HG03575 (cell line): Measurements from ENCODE around the gene ATP9A.
"Not testable (repeated sequence)": the region's sequence is repeated elsewhere in the genome, so short reads cannot be mapped to it uniquely, and the experiment has no call there.

Experiments used
- ATAC-seq: cut with Tn5 transposase; IDR thresholded peaks from one replicate; pipeline ENCODE4 v1.9.1; 2021; ENCODE audit not compliant: unreplicated experiment, insufficient number of reproducible peaks, low FRiP score; ENCODE audit errors: extremely low read depth

Gene ATP9A

DNA sequence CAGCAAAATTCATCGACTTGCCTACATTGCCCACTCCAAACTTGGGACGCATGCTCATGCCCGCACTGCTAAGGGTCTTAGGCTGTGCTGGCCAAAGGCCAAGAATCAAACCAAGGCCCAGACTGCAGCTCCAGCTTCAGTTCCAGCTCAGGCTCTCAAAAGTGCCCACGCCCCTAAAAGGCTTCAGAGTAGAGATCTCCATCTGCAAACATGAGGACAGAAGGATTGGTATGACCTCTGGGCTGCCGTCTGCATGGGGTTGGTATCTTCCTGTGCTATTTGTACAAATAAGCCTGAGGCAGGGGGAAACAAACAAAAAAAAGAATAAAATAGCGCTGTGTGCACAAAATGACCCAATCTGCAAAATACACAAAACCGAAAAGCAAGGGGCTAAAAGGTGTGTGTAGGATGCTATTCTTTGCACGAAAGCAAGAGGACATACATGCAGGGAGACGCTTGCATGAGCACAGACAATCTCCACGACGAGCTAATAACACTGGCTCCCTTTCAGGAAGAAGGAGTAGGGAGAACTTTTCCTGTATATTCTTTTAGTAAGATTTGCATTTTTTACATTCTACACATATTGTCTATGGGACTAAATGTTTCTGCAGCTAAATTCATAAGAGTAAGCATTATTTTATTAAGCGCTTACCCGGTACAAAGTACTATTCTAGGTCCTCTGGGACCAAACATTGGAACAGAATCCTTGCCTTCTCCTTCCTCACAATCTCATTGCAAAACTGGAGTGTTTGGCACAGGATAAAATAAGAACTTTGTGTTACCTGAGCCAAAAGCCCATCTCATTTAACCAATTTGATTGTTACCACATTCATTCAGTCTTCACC, 33.1 kb downstream of the ATP9A start:
- ATAC-seq, result no peak

DNA sequence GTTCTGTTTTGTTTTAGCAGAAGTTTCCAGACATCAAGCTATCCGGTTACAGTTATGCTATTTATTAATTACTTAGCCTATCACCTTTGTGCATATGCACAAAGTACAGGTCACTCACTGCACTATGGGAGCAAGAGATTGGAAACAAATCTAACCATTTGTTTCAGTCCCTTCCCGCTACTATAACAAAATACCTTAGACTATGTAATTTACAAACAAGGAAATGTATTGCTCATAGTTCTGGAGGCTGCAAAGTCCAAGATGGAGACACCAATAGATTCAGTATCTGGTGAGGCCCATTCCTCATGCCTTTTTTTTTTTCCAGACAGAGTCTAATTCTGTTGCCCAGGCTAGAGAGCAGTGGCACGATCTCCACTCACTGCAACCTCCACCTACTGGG, 35.1 kb downstream of the ATP9A start:
- no peak for ATAC-seq

DNA sequence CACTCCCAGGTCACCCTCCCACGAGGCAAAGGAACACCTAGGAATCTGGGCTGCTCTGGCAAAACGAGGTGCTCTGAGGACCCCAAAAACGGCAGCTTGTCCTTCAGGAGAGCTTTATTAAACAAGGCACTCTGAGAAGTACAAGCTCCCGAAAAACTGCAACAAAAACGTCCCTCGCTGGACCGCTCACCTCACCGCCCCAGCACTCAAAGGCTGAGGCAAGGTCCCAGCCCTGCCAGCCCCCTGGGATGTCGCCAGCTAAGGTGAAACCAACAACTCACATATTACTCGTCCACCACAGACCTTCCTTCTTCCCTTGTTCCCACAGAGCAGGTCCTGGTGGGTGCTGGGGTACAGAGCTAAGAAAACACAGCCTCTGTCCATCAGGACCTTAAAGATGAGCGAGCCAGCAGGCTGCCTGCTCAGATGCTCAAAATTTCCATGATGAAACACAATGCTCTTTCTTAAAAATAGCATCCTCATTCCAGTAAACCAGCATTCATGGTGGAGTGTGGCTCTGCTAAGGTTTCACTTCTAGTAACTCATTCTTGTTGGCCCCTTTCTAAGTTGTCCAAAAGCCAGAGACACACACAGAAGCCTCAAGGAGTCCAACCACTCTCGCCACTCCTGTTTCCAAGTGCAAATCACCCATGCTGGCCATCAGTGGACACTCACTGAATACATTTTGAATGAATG, 35.9 kb downstream of the ATP9A start:
- no peak for ATAC-seq

DNA sequence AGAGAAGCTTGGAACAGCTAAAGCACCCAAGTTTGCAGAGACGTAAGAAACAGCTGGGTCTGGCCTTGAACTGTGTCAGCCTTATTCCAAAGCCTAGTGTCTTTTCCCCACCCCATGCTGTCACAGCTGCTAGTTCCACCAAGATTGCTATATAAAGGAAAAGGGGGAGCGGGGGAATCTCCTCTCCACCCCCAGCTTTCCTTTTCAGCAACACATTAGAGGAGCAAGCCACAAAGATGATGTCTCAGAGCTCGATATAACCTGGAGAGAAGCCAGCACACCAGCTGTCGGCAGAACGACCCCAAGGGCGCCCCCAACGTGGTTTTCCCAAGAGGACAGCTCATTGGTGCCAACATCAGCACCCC, 36.5 kb downstream of the ATP9A start:
- ATAC-seq, result no peak

DNA sequence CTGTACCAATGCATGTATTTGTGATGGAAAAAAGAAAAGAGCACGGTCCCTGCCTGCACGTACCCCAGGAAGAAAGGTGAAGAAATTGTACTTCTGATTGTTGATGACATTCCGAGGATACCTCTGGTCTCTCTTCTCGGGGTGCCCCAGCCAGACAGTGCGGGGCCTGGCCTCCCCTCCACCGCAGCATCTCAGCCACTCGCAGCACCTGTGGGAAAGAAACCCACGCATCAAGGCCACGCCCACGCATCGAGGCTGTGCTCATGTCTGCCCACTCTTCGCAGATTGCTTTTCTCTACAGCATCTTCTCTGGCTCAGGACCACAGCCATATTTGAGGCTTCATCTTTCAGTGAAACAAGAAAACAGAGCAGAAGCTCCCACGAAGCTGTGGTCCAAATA, 38.4 kb downstream of the ATP9A start:
- no peak for ATAC-seq

DNA sequence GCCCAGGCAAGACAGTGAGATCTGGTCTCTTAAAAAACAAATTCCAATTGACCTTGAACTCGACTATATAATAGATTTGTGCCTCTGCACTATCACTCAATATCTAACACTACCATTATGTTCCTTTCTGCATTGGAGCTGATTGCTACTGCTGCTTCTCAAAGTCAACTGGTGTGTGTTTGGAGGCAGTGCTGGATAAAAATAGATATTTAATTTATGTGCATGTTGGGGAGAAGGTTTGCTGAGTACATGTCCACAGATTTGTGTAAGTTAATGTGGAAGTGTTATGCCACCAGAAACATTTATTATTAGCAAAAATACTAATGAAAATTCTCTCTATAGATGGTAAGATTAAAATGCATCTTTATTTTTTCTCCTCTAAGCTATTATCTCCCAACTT, 39.5 kb downstream of the ATP9A start:
- no peak for ATAC-seq

DNA sequence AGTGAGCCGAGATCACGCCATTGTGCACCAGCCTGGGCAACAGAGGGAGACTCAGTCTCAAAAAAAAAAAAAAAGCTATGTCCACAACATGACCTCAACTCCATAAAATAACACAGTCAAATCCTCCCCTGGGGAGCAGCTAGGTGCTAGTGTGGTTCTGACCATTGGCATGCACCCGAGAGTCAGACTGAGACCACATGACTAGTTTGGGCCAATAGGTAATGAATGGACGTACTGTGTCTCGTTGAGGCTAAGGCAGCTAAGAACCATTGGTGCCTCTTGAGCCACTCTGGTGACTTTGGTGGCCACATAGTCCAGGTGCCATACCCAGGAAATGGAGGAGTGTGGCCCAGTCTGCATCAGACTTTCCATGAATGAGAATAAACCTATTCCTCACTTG, 40.3 kb downstream of the ATP9A start:
- no peak for ATAC-seq

DNA sequence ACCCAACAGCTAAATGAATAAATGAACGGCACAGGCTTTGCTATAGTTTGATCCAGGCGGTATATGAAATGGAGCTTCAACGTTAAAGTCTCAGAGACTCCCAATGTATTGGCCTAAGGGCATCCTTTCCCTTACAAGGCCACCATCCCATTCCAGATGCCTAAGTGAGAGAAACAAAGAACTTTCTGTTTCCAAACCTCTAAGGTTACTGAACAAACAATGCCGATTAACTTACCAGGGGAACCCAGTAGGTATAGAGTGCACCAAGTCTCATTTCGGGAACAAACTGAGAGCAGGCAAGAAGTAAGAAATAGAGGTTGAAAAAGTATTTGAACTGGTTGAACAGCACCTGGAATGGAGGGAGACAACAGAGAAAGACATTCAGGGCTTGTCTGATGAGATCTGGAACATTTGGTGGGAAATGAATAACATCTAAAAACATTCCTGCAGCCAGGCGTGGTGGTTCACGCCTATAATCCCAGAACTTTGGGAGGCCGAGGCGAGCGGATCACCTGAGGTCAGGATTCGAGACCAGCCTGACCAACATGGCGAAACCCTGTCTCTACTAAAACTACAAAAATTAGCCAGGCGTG, 42.5 kb downstream of the ATP9A start:
- no peak for ATAC-seq

DNA sequence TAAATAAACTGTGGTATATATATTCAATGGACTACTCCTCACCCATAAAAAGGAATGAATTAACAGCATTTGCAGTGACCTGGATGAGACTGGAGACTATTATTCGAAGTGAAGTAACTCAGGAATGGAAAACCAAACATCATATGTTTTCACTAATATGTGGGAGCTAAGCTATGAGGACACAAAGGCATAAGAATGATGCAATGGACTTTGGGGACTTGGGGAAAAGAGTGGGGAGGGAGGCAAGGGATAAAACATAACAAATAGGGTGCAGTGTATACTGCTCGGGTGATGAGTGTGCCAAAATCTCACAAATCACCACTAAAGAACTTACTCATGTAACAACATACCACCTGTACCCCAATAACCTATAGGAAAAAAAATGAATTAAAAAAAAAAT, 45.2 kb downstream of the ATP9A start:
- not testable (repeated sequence) for ATAC-seq

DNA sequence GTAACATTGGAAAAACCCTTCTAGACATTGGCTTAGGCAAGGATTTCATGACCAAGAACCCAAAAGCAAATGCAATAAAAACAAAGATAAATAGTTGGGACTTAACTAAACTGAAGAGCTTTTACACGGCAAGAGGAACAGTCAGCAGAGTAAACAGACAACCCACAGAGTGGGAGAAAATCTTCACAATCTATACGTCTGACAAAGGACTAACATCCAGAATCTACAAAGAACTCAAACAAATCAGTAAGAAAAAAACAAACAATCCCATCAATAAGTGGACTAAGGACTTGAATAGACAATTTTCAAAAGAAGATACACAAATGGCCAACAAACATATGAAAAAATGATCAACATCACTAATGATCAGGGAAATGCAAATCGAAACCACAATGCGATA, 45.9 kb downstream of the ATP9A start:
- ATAC-seq, result not testable (repeated sequence)

DNA sequence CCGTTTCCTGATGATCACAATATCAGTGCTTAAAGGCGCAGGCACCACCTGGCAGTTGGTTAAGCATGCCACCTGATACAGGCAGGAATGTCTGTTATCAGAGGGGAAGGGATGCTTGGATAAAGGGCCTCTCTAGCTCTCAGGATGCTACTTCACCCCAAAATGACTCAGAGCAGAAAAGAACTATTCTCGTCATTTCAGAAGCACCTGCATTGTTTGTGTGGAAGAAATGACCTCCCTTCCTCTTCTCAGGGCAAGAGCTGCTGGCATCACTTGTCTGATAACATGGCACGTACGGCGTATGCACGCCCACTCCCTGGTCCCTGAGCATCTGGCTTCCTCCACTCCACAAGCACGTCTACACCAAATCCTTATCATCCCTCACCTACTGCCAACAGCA, 47.3 kb downstream of the ATP9A start:
- no peak for ATAC-seq

DNA sequence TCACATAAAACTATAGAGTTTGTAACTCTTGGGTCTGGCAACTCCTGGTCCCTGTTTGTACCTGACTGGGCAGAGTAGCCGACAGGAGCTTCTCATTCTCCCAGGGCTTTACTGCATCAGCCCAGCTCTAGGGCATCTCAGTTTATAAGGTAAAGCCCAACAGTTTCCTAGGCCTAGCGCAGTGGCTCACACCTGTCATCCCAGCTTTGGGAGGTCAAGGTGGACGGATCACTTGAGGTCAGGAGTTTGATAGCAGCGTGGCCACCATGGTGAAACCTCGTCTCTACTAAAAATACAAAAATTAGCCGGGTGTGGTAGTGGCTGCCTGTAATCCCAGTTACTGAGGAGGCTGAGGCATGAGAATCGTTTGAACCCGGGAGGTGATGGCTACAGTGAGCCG, 47.8 kb downstream of the ATP9A start:
- ATAC-seq, result no peak

DNA sequence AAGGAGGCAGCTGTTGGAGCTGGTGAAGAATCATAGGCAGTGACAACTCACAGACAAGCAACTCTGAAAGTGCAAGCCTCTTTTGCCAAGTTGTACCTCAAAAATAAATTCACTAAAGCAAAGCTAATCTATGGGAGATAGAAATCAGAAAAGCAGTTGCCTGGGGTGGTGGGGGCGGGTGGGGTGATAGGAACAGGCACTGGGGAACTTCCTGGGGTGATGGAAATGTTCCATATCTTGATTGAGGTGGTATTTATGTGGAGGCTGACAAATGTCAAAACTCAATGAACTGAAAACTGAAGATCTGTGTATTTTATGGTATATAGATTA, 52.4 kb downstream of the ATP9A start:
- ATAC-seq, result no peak

DNA sequence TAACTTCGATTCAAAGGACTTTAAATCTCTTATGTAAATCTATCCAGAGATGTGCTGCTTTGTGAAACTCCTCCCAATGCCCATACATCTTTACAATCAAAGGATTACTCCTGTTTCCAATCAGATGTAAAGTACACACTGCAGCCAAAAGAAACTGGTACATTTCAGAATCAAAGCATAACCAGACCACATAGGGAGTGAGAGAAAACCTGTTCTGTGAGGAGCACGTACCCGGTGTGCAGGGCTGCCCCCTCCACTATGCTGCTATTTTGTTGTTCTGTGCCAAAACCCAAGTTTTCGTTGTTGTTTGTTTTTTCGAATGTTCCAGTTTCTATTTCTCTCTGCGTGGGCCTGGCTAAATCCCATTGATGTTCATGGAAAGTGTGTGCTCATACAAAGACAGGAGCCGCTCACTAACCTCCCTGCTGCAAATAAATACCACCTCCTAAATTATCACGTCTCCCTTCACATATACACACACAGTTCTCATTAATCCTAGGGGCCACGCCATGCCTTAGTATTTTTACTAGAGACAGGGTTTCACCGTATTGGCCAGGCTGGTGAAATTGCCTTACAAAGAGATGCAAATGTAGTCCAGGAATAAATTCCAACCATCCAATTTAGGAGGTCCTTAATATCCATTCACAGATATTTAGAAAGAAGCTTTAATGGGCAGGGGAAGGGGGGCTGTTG, 52.9 kb downstream of the ATP9A start:
- no peak for ATAC-seq

DNA sequence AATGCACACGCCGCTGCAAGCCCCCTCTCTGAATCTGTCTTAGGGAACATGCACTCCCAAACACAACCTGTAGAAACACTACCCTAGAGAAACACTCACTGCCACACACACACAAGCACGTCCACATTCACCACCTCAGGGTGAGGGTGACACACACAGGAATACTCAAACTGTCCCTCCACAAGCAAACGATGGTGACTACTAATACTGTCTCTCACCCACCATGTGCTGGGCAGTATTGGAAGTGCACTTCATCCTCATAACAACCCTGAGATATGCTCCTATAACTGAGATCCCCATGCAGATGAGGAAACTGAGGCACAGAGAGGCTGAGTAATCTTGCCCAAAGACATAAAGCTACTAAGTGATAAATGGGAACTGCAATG, 55.0 kb downstream of the ATP9A start:
- no peak for ATAC-seq

DNA sequence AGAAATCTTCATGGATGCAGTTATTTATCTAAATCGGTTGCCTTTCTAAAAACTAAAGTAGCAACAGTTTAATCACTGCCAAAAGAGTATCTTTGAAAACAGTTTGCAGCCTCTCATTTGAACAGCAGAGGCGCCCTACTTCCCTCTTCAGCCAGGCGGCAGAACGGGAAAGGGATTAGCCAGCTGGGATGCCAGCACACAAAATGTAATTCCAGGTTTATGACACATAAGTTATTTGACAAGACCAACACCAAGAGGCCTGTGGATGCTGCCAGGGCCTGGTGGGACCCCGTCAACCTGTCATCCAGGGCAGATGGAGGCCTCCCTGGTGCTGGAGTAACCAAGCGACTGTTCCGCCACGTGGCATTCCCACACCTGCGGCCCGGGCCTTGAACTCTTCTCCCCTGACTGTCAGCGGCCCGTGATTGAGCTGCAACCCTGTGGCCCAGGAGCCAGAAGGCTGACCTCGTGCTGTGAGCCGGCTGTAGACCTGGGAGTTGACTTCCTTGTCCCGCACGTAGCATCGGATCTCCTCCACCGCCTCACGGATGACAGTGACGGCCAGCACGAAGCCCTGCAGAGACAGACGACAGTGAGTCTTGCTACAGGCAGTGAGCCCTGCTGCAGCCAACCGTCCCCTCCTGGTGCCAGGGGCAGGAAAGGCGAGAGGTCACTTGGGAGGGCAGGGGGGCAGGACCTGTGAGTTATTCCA, 55.5 kb downstream of the ATP9A start:
- no peak for ATAC-seq

DNA sequence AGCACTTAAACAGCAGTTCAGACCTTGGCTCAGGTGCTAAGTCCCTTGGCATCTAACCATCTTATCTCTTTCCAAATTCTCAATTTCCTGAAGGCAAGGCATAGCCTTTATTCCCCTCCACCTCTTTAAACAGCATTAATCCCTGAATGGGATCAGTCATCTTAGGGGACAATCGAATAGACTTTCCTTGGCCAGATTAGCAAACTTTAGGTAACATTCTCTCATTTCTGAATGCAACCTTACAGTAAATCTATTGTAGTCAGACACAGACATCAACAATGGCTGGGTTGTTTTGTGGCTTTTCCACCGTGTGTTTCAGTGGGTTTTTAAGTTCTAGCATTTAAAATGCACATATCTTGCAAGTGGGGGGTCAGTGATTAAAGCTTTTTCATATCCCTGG, 56.8 kb downstream of the ATP9A start:
- no peak for ATAC-seq

DNA sequence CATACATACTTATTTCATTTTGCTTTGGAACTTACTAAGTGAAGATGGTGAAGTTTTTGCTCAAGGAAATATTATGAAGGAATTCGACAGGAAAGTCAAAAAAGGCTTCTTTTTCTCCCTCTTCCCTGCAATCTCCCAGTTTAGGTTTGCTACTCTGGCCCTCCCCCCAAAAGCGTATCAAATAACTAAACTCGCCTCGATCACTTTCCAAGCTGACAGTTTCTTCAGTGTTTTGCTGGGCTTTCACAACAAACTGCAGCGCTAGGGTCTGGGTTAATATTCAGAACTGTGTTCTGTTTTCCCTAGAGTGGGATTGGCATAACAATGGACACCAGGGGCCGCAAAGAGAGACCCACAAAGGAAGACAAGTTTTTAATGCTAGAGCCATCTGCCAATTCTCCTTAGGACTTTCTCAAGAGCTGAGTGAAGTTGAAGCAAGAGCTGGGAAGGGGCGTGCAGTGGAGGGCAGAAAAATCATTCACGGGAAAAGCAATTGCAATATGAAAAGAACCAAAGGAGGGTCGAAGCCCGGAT, 57.8 kb downstream of the ATP9A start:
- no peak for ATAC-seq

DNA sequence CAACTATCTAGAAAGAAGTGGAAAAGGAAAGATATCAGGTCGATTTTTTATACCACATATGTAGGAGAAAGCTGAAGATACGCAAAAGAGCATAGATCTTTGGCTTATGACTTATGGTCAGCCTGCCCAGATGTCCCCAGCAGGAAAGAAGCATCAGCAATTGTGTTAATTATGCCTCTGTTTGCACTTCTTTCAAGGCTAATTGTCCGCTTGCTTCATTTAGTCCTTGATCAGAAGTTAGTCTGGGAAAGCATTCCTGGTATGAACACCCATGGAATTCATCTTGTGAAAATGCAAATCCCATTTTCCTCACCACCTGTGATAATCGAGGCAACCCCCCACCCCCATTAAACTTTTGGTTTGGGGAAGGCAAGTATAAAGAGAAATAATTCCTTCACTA, 62.8 kb downstream of the ATP9A start:
- ATAC-seq, result no peak
